Caki2 (cell line): Measurements from ENCODE around the gene PXDC1. TPM values are rescaled to one million over a fixed set of nuclear protein-coding genes. Genes with fewer than 3 reads are reported as not detected.
"Not testable (repeated sequence)": the region's sequence is repeated elsewhere in the genome, so short reads cannot be mapped to it uniquely, and the experiment has no call there.

ENCODE experiments used
- DNase-seq: peaks from one replicate; pipeline ENCODE4 v3.0.0-alpha.2; 2015; ENCODE audit warnings: low read depth
- in situ Hi-C: cut with HindIII; loops from 2 replicates; pipeline ENCODE4 v1.10.0; 2016; ENCODE audit warnings: low sequenced_read_pairs, low pct_unique_long_range_greater_than_20kb, mixed read lengths
- total RNA-seq: library from RNA; depleted of rRNA; stranded (reverse); fragments of >200 nt; shearing (Covaris generic); gene quantifications from 2 replicates; pipeline ENCODE4 v1.2.3, GENCODE V29; 2014; ENCODE audit warnings: low replicate concordance

Gene PXDC1
- total RNA-seq, 1 experiment from 2014 or later, result 60.5 TPM

- in situ Hi-C loops, result no loop called here
- no peak for DNase-seq
Measured at GRCh38 chr6:3725145-3726047, 26.1 kb downstream of the PXDC1 start.

GRCh38 chr6:3724451-3725144, 26.9 kb downstream of the PXDC1 start:
- DNase-seq, result no peak
- in situ Hi-C loops, result no loop called here

GRCh38 chr6:3723966-3724365, 27.5 kb downstream of the PXDC1 start:
- in situ Hi-C loops, result no loop called here

GRCh38 chr6:3723251-3723650, 28.3 kb downstream of the PXDC1 start:
- DNase-seq, result no peak
- in situ Hi-C loops, result no loop called here

More at GRCh38 chr6:3723966-3724365, 27.5 kb downstream of the PXDC1 start:
- no peak for DNase-seq

GRCh38 chr6:3722785-3723184, 28.7 kb downstream of the PXDC1 start:
- no peak for DNase-seq
- in situ Hi-C loops, result no loop called here

- no peak for DNase-seq
- in situ Hi-C loops, result no loop called here
Measured at GRCh38 chr6:3721810-3722621, 29.5 kb downstream of the PXDC1 start.

- DNase-seq, in situ Hi-C loops: not testable (repeated sequence)
Measured at GRCh38 chr6:3720770-3721169, 30.7 kb downstream of the PXDC1 start.

GRCh38 chr6:3719462-3720308, 31.8 kb downstream of the PXDC1 start:
- DNase-seq, result no peak
- in situ Hi-C loops, result no loop called here

- in situ Hi-C loops, result no loop called here
- DNase-seq, result no peak
Measured at GRCh38 chr6:3718407-3718806, 33.1 kb downstream of the PXDC1 start.

- in situ Hi-C loops, result no loop called here
- DNase-seq, result no peak
Measured at GRCh38 chr6:3715285-3715684, 36.2 kb downstream of the PXDC1 start.

GRCh38 chr6:3714768-3715167, 36.7 kb downstream of the PXDC1 start:
- in situ Hi-C loops, result no loop called here
- DNase-seq, result no peak

- DNase-seq, result no peak
- in situ Hi-C loops, result no loop called here
Measured at GRCh38 chr6:3714111-3714510, 37.4 kb downstream of the PXDC1 start.

- no peak for DNase-seq
- in situ Hi-C loops, result no loop called here
Measured at GRCh38 chr6:3712827-3713665, 38.5 kb downstream of the PXDC1 start.

- in situ Hi-C loops, result no loop called here
- no peak for DNase-seq
Measured at GRCh38 chr6:3711776-3712175, 39.7 kb downstream of the PXDC1 start.

- in situ Hi-C loops, result no loop called here
- DNase-seq, result no peak
Measured at GRCh38 chr6:3710403-3710802, 41.1 kb downstream of the PXDC1 start.

- in situ Hi-C loops, result no loop called here
- DNase-seq, result no peak
Measured at GRCh38 chr6:3708540-3708939, 43.0 kb downstream of the PXDC1 start.

- DNase-seq, result no peak
- in situ Hi-C loops, result no loop called here
Measured at GRCh38 chr6:3707751-3708412, 43.6 kb downstream of the PXDC1 start.
